Mammary epithelial cell (primary cell): Measurements from ENCODE around the gene NR1I2.

Experiments used
- EZH2 ChIP-seq: IDR thresholded peaks from 2 replicates; pipeline ENCODE4 v1.6.1; 2012; ENCODE audit warnings: low read length, inconsistent platforms, borderline replicate concordance
- TF ChIP-seq, protein P1 (sequence below), 2 donors: IDR thresholded peaks in 1 of 2; conservative IDR thresholded peaks in 1 of 2; 2 replicates each; pipeline ENCODE4 v1.5.1; 2011 to 2012; ENCODE audit warnings: inconsistent platforms in 2 of 2, low read length in 2 of 2, mild to moderate bottlenecking in 2 of 2, control low read depth in 1 of 2, low read depth in 1 of 2; ENCODE audit not compliant: insufficient read depth in 1 of 2; ENCODE audit errors: extremely low read depth in 1 of 2

DNA sequence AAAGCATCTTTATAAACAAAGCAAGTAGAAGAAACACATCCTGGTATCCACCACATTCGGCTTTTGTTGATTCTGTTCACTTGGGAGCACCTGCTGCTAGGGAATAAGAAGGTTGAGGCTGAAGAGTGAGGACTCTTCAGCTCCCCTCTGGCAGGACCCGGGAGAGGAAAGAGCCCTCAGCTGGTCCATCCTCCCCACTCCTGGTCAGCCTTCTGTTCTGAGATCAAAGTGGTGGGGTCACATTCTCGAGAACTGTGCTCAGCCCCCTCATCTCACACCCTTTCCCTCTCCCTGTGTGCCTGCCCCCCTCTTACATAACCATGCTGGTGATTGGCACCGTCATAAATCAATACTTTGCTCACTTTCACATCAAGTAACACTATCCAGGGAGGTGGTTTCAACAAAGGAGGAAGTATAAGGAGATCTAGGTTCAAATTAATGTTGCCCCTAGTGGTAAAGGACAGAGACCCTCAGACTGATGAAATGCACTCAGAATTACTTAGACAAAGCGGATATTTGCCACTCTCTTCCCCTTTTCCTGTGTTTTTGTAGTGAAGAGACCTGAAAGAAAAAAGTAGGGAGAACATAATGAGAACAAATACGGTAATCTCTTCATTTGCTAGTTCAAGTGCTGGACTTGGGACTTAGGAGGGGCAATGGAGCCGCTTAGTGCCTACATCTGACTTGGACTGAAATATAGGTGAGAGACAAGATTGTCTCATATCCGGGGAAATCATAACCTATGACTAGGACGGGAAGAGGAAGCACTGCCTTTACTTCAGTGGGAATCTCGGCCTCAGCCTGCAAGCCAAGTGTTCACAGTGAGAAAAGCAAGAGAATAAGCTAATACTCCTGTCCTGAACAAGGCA lies at the start of gene NR1I2:
- TF ChIP-seq, protein P1, sequence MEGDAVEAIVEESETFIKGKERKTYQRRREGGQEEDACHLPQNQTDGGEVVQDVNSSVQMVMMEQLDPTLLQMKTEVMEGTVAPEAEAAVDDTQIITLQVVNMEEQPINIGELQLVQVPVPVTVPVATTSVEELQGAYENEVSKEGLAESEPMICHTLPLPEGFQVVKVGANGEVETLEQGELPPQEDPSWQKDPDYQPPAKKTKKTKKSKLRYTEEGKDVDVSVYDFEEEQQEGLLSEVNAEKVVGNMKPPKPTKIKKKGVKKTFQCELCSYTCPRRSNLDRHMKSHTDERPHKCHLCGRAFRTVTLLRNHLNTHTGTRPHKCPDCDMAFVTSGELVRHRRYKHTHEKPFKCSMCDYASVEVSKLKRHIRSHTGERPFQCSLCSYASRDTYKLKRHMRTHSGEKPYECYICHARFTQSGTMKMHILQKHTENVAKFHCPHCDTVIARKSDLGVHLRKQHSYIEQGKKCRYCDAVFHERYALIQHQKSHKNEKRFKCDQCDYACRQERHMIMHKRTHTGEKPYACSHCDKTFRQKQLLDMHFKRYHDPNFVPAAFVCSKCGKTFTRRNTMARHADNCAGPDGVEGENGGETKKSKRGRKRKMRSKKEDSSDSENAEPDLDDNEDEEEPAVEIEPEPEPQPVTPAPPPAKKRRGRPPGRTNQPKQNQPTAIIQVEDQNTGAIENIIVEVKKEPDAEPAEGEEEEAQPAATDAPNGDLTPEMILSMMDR (conservative IDR thresholded peaks at IDR 0.05 in 1 of 2, IDR thresholded peaks at IDR 0.05 in 1 of 2; ENCODE audit: extremely low read depth in 1 of 2, insufficient read depth in 1 of 2, low read depth in 1 of 2, low read length in 2 of 2) = no peak
- no peak for TF ChIP-seq EZH2
